GM23338 (cell line): Measurements from ENCODE around the gene DPH2. TPM values are rescaled to one million over a fixed set of nuclear protein-coding genes. Genes with fewer than 3 reads are reported as not detected.

ENCODE experiments used
- ATAC-seq: fragments of 200-7000 bp; cut with Tn5 transposase; 3 replicates; pipeline ENCODE4 v1.9.1; 2020
- DNase-seq: peaks from one replicate; pipeline ENCODE4 v3.0.0-alpha.2; 2015; ENCODE audit warnings: low spot score
- H2AFZ ChIP-seq: fragments of 200-600 bp; sonication (generic); 2 replicates; pipeline ENCODE4 v1.8.0; 2016; ENCODE audit warnings: antibody characterized with exemption, mild to moderate bottlenecking, moderate library complexity
- H3F3A ChIP-seq: fragments of 200-600 bp; sonication (generic); replicated peaks from 2 replicates; pipeline ENCODE4 v1.8.0; 2017; ENCODE audit warnings: antibody characterized with exemption, mixed run types, low read depth
- H3K27ac ChIP-seq: fragments of 200-600 bp; sonication (generic); 2 replicates; pipeline ENCODE4 v1.6.1; 2016; ENCODE audit warnings: low read depth
- H3K27me3 ChIP-seq: fragments of 200-600 bp; sonication (generic); 2 replicates; pipeline ENCODE4 v1.8.0; 2016; ENCODE audit warnings: mild to moderate bottlenecking, mixed run types, moderate library complexity; ENCODE audit not compliant: insufficient read depth
- H3K36me3 ChIP-seq: fragments of 200-600 bp; sonication (generic); 2 replicates; pipeline ENCODE4 v1.8.0; 2016; ENCODE audit warnings: mild to moderate bottlenecking; ENCODE audit not compliant: insufficient read depth
- H3K4me1 ChIP-seq: fragments of 200-600 bp; sonication (generic); 2 replicates; pipeline ENCODE4 v1.8.0; 2016; ENCODE audit warnings: mild to moderate bottlenecking, moderate library complexity; ENCODE audit not compliant: insufficient read depth
- H3K4me2 ChIP-seq: fragments of 200-600 bp; sonication (generic); 2 replicates; pipeline ENCODE4 v1.7.1; 2017; ENCODE audit warnings: mixed run types
- H3K4me3 ChIP-seq: fragments of 200-600 bp; sonication (generic); 2 replicates; pipeline ENCODE4 v1.6.1; 2016; ENCODE audit warnings: mixed run types
- H3K79me2 ChIP-seq: fragments of 200-600 bp; sonication (generic); replicated peaks from 2 replicates; pipeline ENCODE4 v1.8.0; 2017; ENCODE audit warnings: mild to moderate bottlenecking; ENCODE audit not compliant: insufficient read depth
- H3K9me2 ChIP-seq: fragments of 200-600 bp; sonication (generic); 2 replicates; pipeline ENCODE4 v1.8.0; 2017; ENCODE audit not compliant: insufficient read depth
- H4K20me1 ChIP-seq: fragments of 200-600 bp; sonication (generic); replicated peaks from 2 replicates; pipeline ENCODE4 v1.8.0; 2017; ENCODE audit warnings: mild to moderate bottlenecking; ENCODE audit not compliant: insufficient read depth
- H3K27ac Mint-ChIP-seq: 2 replicates; pipeline ENCODE4 v1.8.0; 2020; ENCODE audit warnings: inconsistent platforms, mild to moderate bottlenecking, moderate library complexity, mixed read lengths
- H3K27me3 Mint-ChIP-seq: 3 replicates; pipeline ENCODE4 v1.8.0; 2022; ENCODE audit warnings: low read depth, mild to moderate bottlenecking, moderate library complexity, mixed read lengths, inconsistent platforms; ENCODE audit not compliant: insufficient read depth, poor library complexity
- H3K36me3 Mint-ChIP-seq: 3 replicates; pipeline ENCODE4 v1.8.0; 2021; ENCODE audit warnings: low read depth, mild to moderate bottlenecking, inconsistent platforms, moderate library complexity, mixed read lengths
- H3K4me1 Mint-ChIP-seq: 3 replicates; pipeline ENCODE4 v1.8.0; 2020; ENCODE audit warnings: mild to moderate bottlenecking, inconsistent platforms, mixed read lengths
- H3K4me3 Mint-ChIP-seq: 3 replicates; pipeline ENCODE4 v1.8.0; 2021; ENCODE audit warnings: moderate library complexity, mild to moderate bottlenecking, inconsistent platforms, mixed read lengths
- H3K9me3 Mint-ChIP-seq: 3 replicates; pipeline ENCODE4 v1.8.0; 2020; ENCODE audit warnings: moderate library complexity, mild to moderate bottlenecking, inconsistent platforms, mixed read lengths
- CREB1 ChIP-seq: fragments of 250-450 bp; sonication (Bioruptor Pico); IDR thresholded peaks from 2 replicates; pipeline ENCODE4 v1.5.0; 2020; ENCODE audit warnings: low read depth, mild to moderate bottlenecking, moderate library complexity
- EZH2phosphoT487 ChIP-seq: fragments of 200-600 bp; sonication (generic); IDR thresholded peaks from one replicate; pipeline ENCODE4 v1.8.1; 2018; ENCODE audit warnings: antibody characterized with exemption; ENCODE audit not compliant: unreplicated experiment
- POLR2AphosphoS5 ChIP-seq: IDR thresholded peaks from 2 replicates; pipeline ENCODE4 v1.6.1; 2016; ENCODE audit warnings: antibody characterized with exemption, low read depth
- STAT1 ChIP-seq: IDR thresholded peaks from one replicate; pipeline ENCODE4 v1.6.1; 2016; ENCODE audit warnings: antibody characterized with exemption; ENCODE audit not compliant: unreplicated experiment
- ZNF114 ChIP-seq: fragments of 250-450 bp; sonication (Bioruptor Pico); IDR thresholded peaks from 2 replicates; pipeline ENCODE4 v1.5.0; 2020; ENCODE audit warnings: mild to moderate bottlenecking, moderate library complexity
- ZNF331 ChIP-seq: fragments of 250-450 bp; sonication (Bioruptor Pico); IDR thresholded peaks from 2 replicates; pipeline ENCODE4 v1.5.0; 2020; ENCODE audit warnings: low read depth, mild to moderate bottlenecking, moderate library complexity
- polyA plus RNA-seq: library from polyadenylated mRNA; unstranded; fragments of >200 nt; fragmentation: Nextera tagmentation; extraction: Ambion mirVana; gene quantifications from 2 replicates; pipeline ENCODE4 v1.2.1, GENCODE V29; 2016
- total RNA-seq: library from RNA; depleted of rRNA; stranded (reverse); fragments of >200 nt; shearing (Covaris generic); gene quantifications from 2 replicates; pipeline ENCODE4 v1.2.3, GENCODE V29; 2014
- TF ChIP-seq, protein P1 (sequence below): IDR thresholded peaks from one replicate; pipeline ENCODE4 v1.6.1; 2018; ENCODE audit warnings: antibody characterized with exemption; ENCODE audit not compliant: unreplicated experiment
- TF ChIP-seq, protein P2 (sequence below), 2 experiments: fragments of 200-600 bp in 1 of 2; sonication (generic) in 1 of 2; conservative IDR thresholded peaks; 2 replicates each; pipeline versions ENCODE4 v1.5.1 to v1.6.1; 2016 to 2017; ENCODE audit warnings: antibody characterized with exemption in 2 of 2, low read depth in 2 of 2, mild to moderate bottlenecking in 2 of 2, moderate library complexity in 1 of 2
- TF ChIP-seq, protein P3 (sequence below): IDR thresholded peaks from 2 replicates; pipeline ENCODE4 v1.6.1; 2016; ENCODE audit warnings: antibody characterized with exemption

The DPH2 gene
- total and polyA plus RNA-seq, 2 experiments from 2014 or later, result 32.1 to 90.3 TPM

DNA sequence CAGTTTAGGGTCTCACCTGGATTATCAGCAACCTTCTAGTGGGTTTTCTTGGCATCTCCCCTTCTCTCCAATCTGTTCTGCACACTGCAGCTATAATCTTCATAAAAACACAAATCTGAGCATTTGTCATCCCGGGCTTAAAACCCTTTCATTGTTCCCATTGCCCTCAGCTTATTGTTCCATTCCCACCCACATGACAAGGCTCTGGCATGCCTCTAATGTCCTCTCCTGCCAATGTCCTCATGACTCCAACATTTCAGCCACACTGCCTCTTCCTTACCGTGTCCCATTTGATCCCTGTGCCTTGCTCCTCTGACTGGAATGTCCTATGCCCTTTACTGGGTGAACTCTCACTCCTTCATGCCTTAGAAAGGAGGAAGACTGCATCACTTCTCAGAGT lies 7.5 kb upstream of the DPH2 start:
- H3K4me3 ChIP-seq, result no peak overlapping the region
- no peaks in the 10 kb centered on the region for H3K36me3 ChIP-seq
- no peaks in the 10 kb centered on the region for H3K27me3 ChIP-seq

More for the DNA sequence above, 7.5 kb upstream of the DPH2 start:
- H3K4me3 Mint-ChIP-seq, result no peak overlapping the region
- no peaks in the 10 kb centered on the region for H3K79me2 ChIP-seq
- H3F3A ChIP-seq, result no peaks in the 10 kb centered on the region
- no peaks in the 10 kb centered on the region for H3K4me1 ChIP-seq
- no peak overlapping the region for H3K27ac Mint-ChIP-seq
- H3K27me3 Mint-ChIP-seq, result peaks cover 3% of the 10 kb centered on the region
- no peak for ATAC-seq
- H3K27ac ChIP-seq, result no peak overlapping the region
- no peaks in the 10 kb centered on the region for H3K9me3 Mint-ChIP-seq
- DNase-seq, result no peak
- no peaks in the 10 kb centered on the region; the same call in 1 of the 3 replicates for H3K36me3 Mint-ChIP-seq
- H2AFZ ChIP-seq, result no peak overlapping the region
- H3K9me2 ChIP-seq, result no peaks in the 10 kb centered on the region
- H3K4me2 ChIP-seq, result no peak overlapping the region
- no peaks in the 10 kb centered on the region for H4K20me1 ChIP-seq
- TF ChIP-seq EZH2phosphoT487 (no peak), CREB1 (CRISPR knock-in tag) (no peak), ZNF331 (CRISPR knock-in tag) (no peak), STAT1 (no peak), POLR2AphosphoS5 (no peak), ZNF114 (no peak)
- TF ChIP-seq, protein P1, sequence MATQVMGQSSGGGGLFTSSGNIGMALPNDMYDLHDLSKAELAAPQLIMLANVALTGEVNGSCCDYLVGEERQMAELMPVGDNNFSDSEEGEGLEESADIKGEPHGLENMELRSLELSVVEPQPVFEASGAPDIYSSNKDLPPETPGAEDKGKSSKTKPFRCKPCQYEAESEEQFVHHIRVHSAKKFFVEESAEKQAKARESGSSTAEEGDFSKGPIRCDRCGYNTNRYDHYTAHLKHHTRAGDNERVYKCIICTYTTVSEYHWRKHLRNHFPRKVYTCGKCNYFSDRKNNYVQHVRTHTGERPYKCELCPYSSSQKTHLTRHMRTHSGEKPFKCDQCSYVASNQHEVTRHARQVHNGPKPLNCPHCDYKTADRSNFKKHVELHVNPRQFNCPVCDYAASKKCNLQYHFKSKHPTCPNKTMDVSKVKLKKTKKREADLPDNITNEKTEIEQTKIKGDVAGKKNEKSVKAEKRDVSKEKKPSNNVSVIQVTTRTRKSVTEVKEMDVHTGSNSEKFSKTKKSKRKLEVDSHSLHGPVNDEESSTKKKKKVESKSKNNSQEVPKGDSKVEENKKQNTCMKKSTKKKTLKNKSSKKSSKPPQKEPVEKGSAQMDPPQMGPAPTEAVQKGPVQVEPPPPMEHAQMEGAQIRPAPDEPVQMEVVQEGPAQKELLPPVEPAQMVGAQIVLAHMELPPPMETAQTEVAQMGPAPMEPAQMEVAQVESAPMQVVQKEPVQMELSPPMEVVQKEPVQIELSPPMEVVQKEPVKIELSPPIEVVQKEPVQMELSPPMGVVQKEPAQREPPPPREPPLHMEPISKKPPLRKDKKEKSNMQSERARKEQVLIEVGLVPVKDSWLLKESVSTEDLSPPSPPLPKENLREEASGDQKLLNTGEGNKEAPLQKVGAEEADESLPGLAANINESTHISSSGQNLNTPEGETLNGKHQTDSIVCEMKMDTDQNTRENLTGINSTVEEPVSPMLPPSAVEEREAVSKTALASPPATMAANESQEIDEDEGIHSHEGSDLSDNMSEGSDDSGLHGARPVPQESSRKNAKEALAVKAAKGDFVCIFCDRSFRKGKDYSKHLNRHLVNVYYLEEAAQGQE, result no peak
- TF ChIP-seq, protein P2, sequence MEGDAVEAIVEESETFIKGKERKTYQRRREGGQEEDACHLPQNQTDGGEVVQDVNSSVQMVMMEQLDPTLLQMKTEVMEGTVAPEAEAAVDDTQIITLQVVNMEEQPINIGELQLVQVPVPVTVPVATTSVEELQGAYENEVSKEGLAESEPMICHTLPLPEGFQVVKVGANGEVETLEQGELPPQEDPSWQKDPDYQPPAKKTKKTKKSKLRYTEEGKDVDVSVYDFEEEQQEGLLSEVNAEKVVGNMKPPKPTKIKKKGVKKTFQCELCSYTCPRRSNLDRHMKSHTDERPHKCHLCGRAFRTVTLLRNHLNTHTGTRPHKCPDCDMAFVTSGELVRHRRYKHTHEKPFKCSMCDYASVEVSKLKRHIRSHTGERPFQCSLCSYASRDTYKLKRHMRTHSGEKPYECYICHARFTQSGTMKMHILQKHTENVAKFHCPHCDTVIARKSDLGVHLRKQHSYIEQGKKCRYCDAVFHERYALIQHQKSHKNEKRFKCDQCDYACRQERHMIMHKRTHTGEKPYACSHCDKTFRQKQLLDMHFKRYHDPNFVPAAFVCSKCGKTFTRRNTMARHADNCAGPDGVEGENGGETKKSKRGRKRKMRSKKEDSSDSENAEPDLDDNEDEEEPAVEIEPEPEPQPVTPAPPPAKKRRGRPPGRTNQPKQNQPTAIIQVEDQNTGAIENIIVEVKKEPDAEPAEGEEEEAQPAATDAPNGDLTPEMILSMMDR (conservative IDR thresholded peaks at IDR 0.05; ENCODE audit: low read depth in 2 of 2), result no peak
- TF ChIP-seq, protein P3, sequence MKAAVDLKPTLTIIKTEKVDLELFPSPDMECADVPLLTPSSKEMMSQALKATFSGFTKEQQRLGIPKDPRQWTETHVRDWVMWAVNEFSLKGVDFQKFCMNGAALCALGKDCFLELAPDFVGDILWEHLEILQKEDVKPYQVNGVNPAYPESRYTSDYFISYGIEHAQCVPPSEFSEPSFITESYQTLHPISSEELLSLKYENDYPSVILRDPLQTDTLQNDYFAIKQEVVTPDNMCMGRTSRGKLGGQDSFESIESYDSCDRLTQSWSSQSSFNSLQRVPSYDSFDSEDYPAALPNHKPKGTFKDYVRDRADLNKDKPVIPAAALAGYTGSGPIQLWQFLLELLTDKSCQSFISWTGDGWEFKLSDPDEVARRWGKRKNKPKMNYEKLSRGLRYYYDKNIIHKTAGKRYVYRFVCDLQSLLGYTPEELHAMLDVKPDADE, result no peak
- H3K4me1 Mint-ChIP-seq, result no peaks in the 10 kb centered on the region
